A549 (cell line): ENCODE results near the gene FGF19.

ENCODE experiments used
- CEBPB ChIP-seq, 2 experiments: fragments of >200 bp in 1 of 2; sonication (Bioruptor Twin) in 1 of 2; formaldehyde crosslinking in 1 of 2; IDR thresholded peaks; 2 replicates each; pipeline ENCODE4 v1.6.1; 2012 to 2016
- CTCF ChIP-seq: fragments of >200 bp; sonication (Bioruptor Twin); formaldehyde crosslinking; IDR thresholded peaks from 3 replicates; pipeline ENCODE4 v1.5.1; 2016
- ESRRA ChIP-seq: fragments of 150-350 bp; IDR thresholded peaks from 2 replicates; pipeline ENCODE4 v1.6.1; 2014; ENCODE audit warnings: mild to moderate bottlenecking, low read length, borderline replicate concordance
- POLR2A ChIP-seq: IDR thresholded peaks from 2 replicates; pipeline ENCODE4 v1.6.1; 2012; ENCODE audit warnings: mild to moderate bottlenecking, low read length
- RCOR1 ChIP-seq: fragments of 150-350 bp; IDR thresholded peaks from 2 replicates; pipeline ENCODE4 v1.6.1; 2014; ENCODE audit warnings: antibody characterized with exemption, low read length, low read depth
- RFX5 ChIP-seq: fragments of 450-650 bp; IDR thresholded peaks from 2 replicates; pipeline ENCODE4 v1.7.1; 2014; ENCODE audit warnings: antibody characterized with exemption, mild to moderate bottlenecking, moderate library complexity

- TF ChIP-seq ESRRA (no peak), CTCF (no peak), RCOR1 (no peak), CEBPB (IDR thresholded peaks at IDR 0.05) (no peak), POLR2A (no peak), RFX5 (no peak)
Observed at GRCh38 chr11:69662806-69663205, 41.0 kb downstream of the FGF19 start.
